GM12878 (cell line): ENCODE results near the gene ELANE. TPM values are rescaled to one million over a fixed set of nuclear protein-coding genes. Genes with fewer than 3 reads are reported as not detected.

Experiments
- ATAC-seq: fragments of 200-7000 bp; cut with Tn5 transposase; 3 replicates; pipeline ENCODE4 v1.9.1; 2020; ENCODE audit warnings: mild to moderate bottlenecking, moderate library complexity
- BruUV-seq: library from RNA; stranded (reverse); fragments of 400-500 nt; replicated peaks from 2 replicates; lab custom pipeline; 2021; lab: Mats Ljungman, UMichigan
- CTCF ChIA-PET: fragments of 300-600 bp; sonication (Branson Sonifier 250); formaldehyde crosslinking; extraction: SDS; loops from one replicate; lab custom pipeline; 2021; ENCODE audit warnings: inconsistent platforms; lab: Yijun Ruan, JAX
- POLR2A ChIA-PET: fragments of 350-600 bp; formaldehyde crosslinking; extraction: SDS; loops from one replicate; lab custom pipeline; 2021; ENCODE audit warnings: inconsistent platforms; lab: Charles Lee
- RAD21 ChIA-PET: fragments of 300-600 bp; sonication (Branson Sonifier 250); formaldehyde crosslinking; loops from one replicate; lab custom pipeline; 2023; ENCODE audit warnings: antibody characterized with exemption; ENCODE audit not compliant: unreplicated experiment; lab: Charles Lee
- SMC1A ChIA-PET: fragments of 300-600 bp; sonication (Branson Sonifier 250); formaldehyde crosslinking; loops from one replicate; lab custom pipeline; 2023; ENCODE audit not compliant: unreplicated experiment, uncharacterized antibody; lab: Charles Lee
- DNase-seq: peaks from one replicate; pipeline ENCODE4 v3.0.0-alpha.2; 2011; ENCODE audit warnings: low read depth, low spot score
- FAIRE-seq: peaks from 3 replicates; lab custom pipeline; 2011; peaks lifted over from hg19 to GRCh38; lab: Jason Lieb, UNC
- H2AFZ ChIP-seq: 2 replicates; pipeline ENCODE4 v1.6.0; 2011; ENCODE audit warnings: low read depth, low read length, control low read depth; ENCODE audit not compliant: control insufficient read depth
- H3K27ac ChIP-seq: 2 replicates; pipeline ENCODE4 v1.5.1; 2011; ENCODE audit warnings: control low read depth; ENCODE audit not compliant: control insufficient read depth, insufficient read depth
- H3K27me3 ChIP-seq, 2 experiments: replicated peaks in 1 of 2; 2 replicates each; pipeline versions ENCODE4 v1.6.0 to v1.6.1; 2011; ENCODE audit warnings: low read length in 1 of 2; ENCODE audit not compliant: control insufficient read depth in 2 of 2, insufficient read depth in 2 of 2
- H3K36me3 ChIP-seq, 2 experiments: 2 replicates each; pipeline ENCODE4 v1.5.1; 2011; ENCODE audit warnings: low read length in 1 of 2; ENCODE audit not compliant: control insufficient read depth in 2 of 2, insufficient read depth in 2 of 2
- H3K4me1 ChIP-seq: 2 replicates; pipeline ENCODE4 v1.6.1; 2011; ENCODE audit warnings: mild to moderate bottlenecking, low read length, moderate library complexity, mixed read lengths; ENCODE audit not compliant: control insufficient read depth, insufficient read depth
- H3K4me2 ChIP-seq: 2 replicates; pipeline ENCODE4 v1.6.0; 2011; ENCODE audit warnings: control low read depth; ENCODE audit not compliant: control insufficient read depth, insufficient read depth
- H3K4me3 ChIP-seq: fragments of 200-600 bp; sonication (generic); 2 replicates; pipeline ENCODE4 v1.5.1; 2016
- H3K79me2 ChIP-seq: 2 replicates; pipeline ENCODE4 v1.6.0; 2011; ENCODE audit warnings: low read length; ENCODE audit not compliant: control insufficient read depth, insufficient read depth
- H3K9ac ChIP-seq: 2 replicates; pipeline ENCODE4 v1.8.0; 2011; ENCODE audit warnings: low read length, control low read depth, mixed read lengths; ENCODE audit not compliant: control insufficient read depth, insufficient read depth
- H3K9me3 ChIP-seq: replicated peaks from 3 replicates; pipeline ENCODE4 v1.5.1; 2011; ENCODE audit warnings: mild to moderate bottlenecking, low read length; ENCODE audit not compliant: control insufficient read depth, insufficient read depth
- H4K20me1 ChIP-seq: 2 replicates; pipeline ENCODE4 v1.6.0; 2011; ENCODE audit not compliant: control insufficient read depth, insufficient read depth
- EED ChIP-seq: sonication (generic); IDR thresholded peaks from 2 replicates; pipeline ENCODE4 v1.6.1; 2016; ENCODE audit warnings: antibody characterized with exemption, low read depth
- HDAC2 ChIP-seq: fragments of 200-600 bp; sonication (generic); IDR thresholded peaks from 2 replicates; pipeline ENCODE4 v1.6.1; 2017
- IKZF1 ChIP-seq: fragments of 450-650 bp; conservative IDR thresholded peaks from 2 replicates; pipeline ENCODE4 v1.6.1; 2017; ENCODE audit warnings: antibody characterized with exemption, mild to moderate bottlenecking
- IRF3 ChIP-seq: fragments of 450-650 bp; IDR thresholded peaks from 2 replicates; pipeline ENCODE4 v1.6.1; 2014; ENCODE audit warnings: mild to moderate bottlenecking
- MTA2 ChIP-seq: fragments of 450-650 bp; IDR thresholded peaks from 2 replicates; pipeline ENCODE4 v1.6.1; 2016; ENCODE audit warnings: low read depth, mild to moderate bottlenecking, moderate library complexity
- NFXL1 ChIP-seq: fragments of 450-650 bp; IDR thresholded peaks from 2 replicates; pipeline ENCODE4 v1.6.1; 2017; ENCODE audit warnings: antibody characterized with exemption, mild to moderate bottlenecking, borderline replicate concordance
- NR2C1 ChIP-seq: fragments of 450-650 bp; IDR thresholded peaks from 2 replicates; pipeline ENCODE4 v1.6.1; 2017; ENCODE audit warnings: antibody characterized with exemption, mild to moderate bottlenecking, moderate library complexity
- NR2C2 ChIP-seq: IDR thresholded peaks from 2 replicates; pipeline ENCODE4 v1.6.1; 2011; ENCODE audit warnings: borderline replicate concordance, low read depth; ENCODE audit not compliant: control insufficient read depth, insufficient read length
- TARDBP ChIP-seq: IDR thresholded peaks from 2 replicates; pipeline ENCODE4 v1.6.1; 2016; ENCODE audit warnings: borderline replicate concordance
- USF1 ChIP-seq: IDR thresholded peaks from 2 replicates; pipeline ENCODE4 v1.6.1; 2011; ENCODE audit warnings: borderline replicate concordance, low read depth, mild to moderate bottlenecking, moderate library complexity, mixed read lengths, low read length; ENCODE audit not compliant: insufficient read depth; ENCODE audit errors: extremely low read length
- ZSCAN29 ChIP-seq: fragments of 450-650 bp; IDR thresholded peaks from 2 replicates; pipeline ENCODE4 v1.6.1; 2017; ENCODE audit warnings: mild to moderate bottlenecking, moderate library complexity
- WGBS: methylation state at CpG from one replicate; pipeline ENCODE4 v1.1.6; 2016; ENCODE audit warnings: low lambda C conversion rate; ENCODE audit not compliant: insufficient replicate concordance, insufficient coverage; ENCODE audit errors: missing lambda C conversion rate; 5-methylcytosine and 5-hydroxymethylcytosine counted together
- in situ Hi-C: fragments of 300-500 bp; cut with MboI; formaldehyde crosslinking; loops from 9 replicates; pipeline ENCODE4 v1.14.3; 2018; ENCODE audit warnings: mixed read lengths
- intact Hi-C: fragments of 100-400 bp; cut with micrococcal nuclease; formaldehyde crosslinking; loops from one replicate; pipeline ENCODE4 v1.14.2; 2022; ENCODE audit not compliant: unreplicated experiment
- polyA plus RNA-seq, 11 experiments: library from polyadenylated mRNA; depleted of rRNA in 4 of 11; unstranded in 6 of 11; stranded (reverse) in 5 of 11; fragments of >200 nt; fragmentation: Nextera tagmentation in 4 of 11; fragmentation: Illumina TruSeq in 1 of 11; extraction: Ambion mirVana in 4 of 11; extraction: Trizol in 1 of 11; gene quantifications; 1 replicate in 1 of 11; 2 replicates in 10 of 11; pipeline versions ENCODE4 v1.2.1 to v1.2.3, GENCODE V29; 2011 to 2016; ENCODE audit warnings: inconsistent platforms in 2 of 11, missing spikeins in 2 of 11, low read depth in 1 of 11
- total RNA-seq, 4 experiments: library from RNA; depleted of rRNA in 3 of 4; stranded (reverse); fragments of >200 nt in 3 of 4; fragmentation: Illumina TruSeq in 1 of 4; extraction: Trizol in 1 of 4; gene quantifications; 2 replicates each; pipeline versions ENCODE4 v1.2.1 to v1.2.3, GENCODE V29; 2013 to 2021

Gene ELANE
- total and polyA plus RNA-seq, 10 of the 15 experiments (the other 5 are each of a cell fraction or from before 2014, with no cell fraction given): not detected

- Histone ChIP-seq H3K9me3 (no peaks in the 10 kb centered on the region), H3K79me2 (peaks cover 3% of the 10 kb centered on the region), H4K20me1 (no peaks in the 10 kb centered on the region), H2AFZ (no peak overlapping the region), H3K9ac (no peak overlapping the region), H3K27ac (no peak overlapping the region), H3K4me3 (no peak overlapping the region), H3K36me3 (peaks cover 0 to 6% of the 10 kb centered on the region in 2 experiments; a peak in 2 of 4 replicates), H3K27me3 (no peaks in the 10 kb centered on the region), H3K4me2 (no peak overlapping the region), H3K4me1 (peaks cover 13% of the 10 kb centered on the region)
- ChIA-PET RAD21 (no interaction called here), CTCF (no interaction called here), SMC1A (no interaction called here), POLR2A (no interaction called here)
- WGBS: 79% methylated on average over 7 of the region's 7 CpGs
- no peak for TF ChIP-seq IKZF1
- no peak for TF ChIP-seq EED
- TF ChIP-seq USF1: no peak
- TF ChIP-seq MTA2: no peak
- TF ChIP-seq ZSCAN29: no peak
- no peak for TF ChIP-seq IRF3
- no peak for TF ChIP-seq TARDBP
- TF ChIP-seq HDAC2: no peak
- TF ChIP-seq NR2C1: no peak
- no peak for TF ChIP-seq NR2C2
- TF ChIP-seq NFXL1: no peak
- FAIRE-seq (no peak), ATAC-seq (no peak), DNase-seq (no peak)
- in situ Hi-C loops: no loop called here
- intact Hi-C loops: no loop called here
- no TSS peak for BruUV-seq
Measured at GRCh38 chr19:902093-902370, 49.9 kb downstream of the ELANE start.
